ENCODE measurements around the gene ENPP5.

ENPP5 gene

GRCh38 chr6:46170357-46171289 is at the start of gene ENPP5:
Gene ENPP5 (minus strand): TSS chr6:46170980. CDS start chr6:46168262, 2,718 bp downstream.
- no peak within 1 kb of the TSS for H3K27ac ChIP-seq
- ChIA-PET POLR2A (ENCODE audit: low non-redundant PET) (no interaction called here), CTCF (interaction anchor here (0.6 to 0.7 kb wide), 2 partner anchors 40 to 803 kb away, joined by 3 read pairs; no protein-coding TSS in a partner anchor)
- TF ChIP-seq CTCF (conservative IDR thresholded peaks at IDR 0.05; ENCODE audit: low read depth) = no peak
- peak; percentile 87 for DNase-seq (ENCODE audit: low spot score)

GRCh38 chr6:46219661-46220060 is 48.9 kb upstream of the ENPP5 start:
- ChIA-PET CTCF (no interaction called here), POLR2A (ENCODE audit: low non-redundant PET) (no interaction called here)
- DNase-seq (ENCODE audit: low spot score) = no peak
- no peak for TF ChIP-seq CTCF (conservative IDR thresholded peaks at IDR 0.05; ENCODE audit: low read depth)
- H3K27ac ChIP-seq = no peak overlapping the region

GRCh38 chr6:46218457-46218856 is 47.7 kb upstream of the ENPP5 start:
- H3K27ac ChIP-seq = no peak overlapping the region
- no peak for TF ChIP-seq CTCF (conservative IDR thresholded peaks at IDR 0.05; ENCODE audit: low read depth)
- POLR2A ChIA-PET (ENCODE audit: low non-redundant PET) = no interaction called here
- CTCF ChIA-PET = no interaction called here
- DNase-seq (ENCODE audit: low spot score) = no peak

- no peak overlapping the region for H3K27ac ChIP-seq
- no peak for DNase-seq (ENCODE audit: low spot score)
- POLR2A ChIA-PET (ENCODE audit: low non-redundant PET) = no interaction called here
- TF ChIP-seq CTCF (conservative IDR thresholded peaks at IDR 0.05; ENCODE audit: low read depth) = no peak
- CTCF ChIA-PET = interaction anchor here (0.6 kb wide), 1 partner anchor 398 kb away, joined by 6 read pairs; no protein-coding TSS in a partner anchor
Measured at GRCh38 chr6:46217671-46218131, 46.9 kb upstream of the ENPP5 start.

- no peak for DNase-seq (ENCODE audit: low spot score)
- POLR2A ChIA-PET (ENCODE audit: low non-redundant PET) = no interaction called here
- CTCF ChIA-PET = no interaction called here
- TF ChIP-seq CTCF (conservative IDR thresholded peaks at IDR 0.05; ENCODE audit: low read depth) = no peak
- H3K27ac ChIP-seq = no peak overlapping the region
Measured at GRCh38 chr6:46216879-46217278, 46.1 kb upstream of the ENPP5 start.

GRCh38 chr6:46215777-46216176 is 45.0 kb upstream of the ENPP5 start:
- no peak for DNase-seq (ENCODE audit: low spot score)
- no peak for TF ChIP-seq CTCF (conservative IDR thresholded peaks at IDR 0.05; ENCODE audit: low read depth)
- H3K27ac ChIP-seq = no peak overlapping the region
- CTCF ChIA-PET = no interaction called here
- POLR2A ChIA-PET (ENCODE audit: low non-redundant PET) = no interaction called here
